Panc1 (cell line): ENCODE measurements around the gene EVC. TPM values are rescaled to one million over a fixed set of nuclear protein-coding genes. Genes with fewer than 3 reads are reported as not detected.

Experiments
- ATAC-seq: fragments of 200-7000 bp; cut with Tn5 transposase; 2 replicates; pipeline ENCODE4 v1.9.1; 2020; ENCODE audit warnings: mild to moderate bottlenecking, moderate library complexity
- BruUV-seq: library from RNA; stranded (reverse); fragments of 400-500 nt; replicated peaks from 2 replicates; lab custom pipeline; 2021; lab: Mats Ljungman, UMichigan
- CTCF ChIA-PET: fragments of 300-600 bp; sonication (Branson Sonifier 250); formaldehyde crosslinking; loops from one replicate; lab custom pipeline; 2022; ENCODE audit warnings: antibody characterized with exemption; lab: Charles Lee
- POLR2A ChIA-PET: fragments of 300-600 bp; sonication (Branson Sonifier 250); formaldehyde crosslinking; loops from one replicate; lab custom pipeline; 2022; ENCODE audit warnings: antibody characterized with exemption; lab: Charles Lee
- DNase-seq: peaks from one replicate; pipeline ENCODE4 v3.0.0-alpha.2; 2010; ENCODE audit warnings: low read depth, low spot score
- H3K27ac ChIP-seq: 2 replicates; pipeline ENCODE4 v1.5.1; 2011; ENCODE audit warnings: mild to moderate bottlenecking, low read length, inconsistent platforms
- H3K27me3 ChIP-seq: fragments of 200-500 bp; sonication (Bioruptor generic); 2 replicates; pipeline ENCODE4 v1.6.0; 2014; ENCODE audit warnings: low read length, inconsistent platforms; ENCODE audit not compliant: control insufficient read depth, insufficient read depth
- H3K36me3 ChIP-seq: fragments of 200-500 bp; sonication (Bioruptor generic); 2 replicates; pipeline ENCODE4 v1.5.1; 2014; ENCODE audit warnings: inconsistent platforms, mild to moderate bottlenecking, low read length, moderate library complexity; ENCODE audit not compliant: control insufficient read depth, insufficient read depth
- H3K4me1 ChIP-seq: 2 replicates; pipeline ENCODE4 v1.5.1; 2011; ENCODE audit warnings: inconsistent platforms, mild to moderate bottlenecking, low read length, moderate library complexity; ENCODE audit not compliant: control insufficient read depth, insufficient read depth
- H3K4me3 ChIP-seq, 2 experiments: 2 replicates each; pipeline ENCODE4 v1.5.1; 2011 to 2012; ENCODE audit warnings: low read depth in 2 of 2, low read length in 2 of 2, mild to moderate bottlenecking in 2 of 2, inconsistent platforms in 1 of 2, moderate library complexity in 1 of 2
- H3K9me3 ChIP-seq: fragments of 200-500 bp; sonication (Bioruptor generic); 2 replicates; pipeline ENCODE4 v1.5.1; 2014; ENCODE audit warnings: low read depth, mild to moderate bottlenecking, inconsistent platforms, low read length, moderate library complexity; ENCODE audit not compliant: control insufficient read depth, insufficient read depth
- POLR2AphosphoS5 ChIP-seq: IDR thresholded peaks from 2 replicates; pipeline ENCODE4 v1.6.1; 2012; ENCODE audit warnings: mild to moderate bottlenecking, low read depth, low read length, moderate library complexity
- SIN3A ChIP-seq: IDR thresholded peaks from 2 replicates; pipeline ENCODE4 v1.6.1; 2012; ENCODE audit warnings: low read depth, mild to moderate bottlenecking, low read length, moderate library complexity, borderline replicate concordance; ENCODE audit not compliant: insufficient read depth
- TCF7L2 ChIP-seq: IDR thresholded peaks from 2 replicates; pipeline ENCODE4 v1.6.1; 2011; ENCODE audit warnings: mild to moderate bottlenecking, low read depth, low read length, inconsistent platforms
- in situ Hi-C: cut with HindIII; loops from 2 replicates; pipeline ENCODE4 v1.10.0; 2016; ENCODE audit warnings: low sequenced_read_pairs, low pct_unique_long_range_greater_than_20kb
- intact Hi-C: fragments of 100-400 bp; cut with micrococcal nuclease; formaldehyde crosslinking; loops from one replicate; pipeline ENCODE4 v1.10.0; 2022; ENCODE audit not compliant: unreplicated experiment
- total RNA-seq: library from RNA; stranded (reverse); gene quantifications from one replicate; pipeline ENCODE4 v1.2.1, GENCODE V29; 2021; ENCODE audit not compliant: unreplicated experiment
- TF ChIP-seq, protein P1 (sequence below), 2 experiments: IDR thresholded peaks; 2 replicates each; pipeline ENCODE4 v1.6.1; 2011 to 2012; ENCODE audit warnings: low read depth in 2 of 2, control low read depth in 1 of 2, low read length in 1 of 2, mild to moderate bottlenecking in 1 of 2, moderate library complexity in 1 of 2; ENCODE audit not compliant: insufficient read depth in 1 of 2
- TF ChIP-seq, protein P2 (sequence below): fragments of 450-650 bp; IDR thresholded peaks from 2 replicates; pipeline ENCODE4 v1.5.1; 2017; ENCODE audit warnings: mild to moderate bottlenecking

EVC gene
- total RNA-seq, 1 experiment from 2014 or later = 12.1 TPM

DNA sequence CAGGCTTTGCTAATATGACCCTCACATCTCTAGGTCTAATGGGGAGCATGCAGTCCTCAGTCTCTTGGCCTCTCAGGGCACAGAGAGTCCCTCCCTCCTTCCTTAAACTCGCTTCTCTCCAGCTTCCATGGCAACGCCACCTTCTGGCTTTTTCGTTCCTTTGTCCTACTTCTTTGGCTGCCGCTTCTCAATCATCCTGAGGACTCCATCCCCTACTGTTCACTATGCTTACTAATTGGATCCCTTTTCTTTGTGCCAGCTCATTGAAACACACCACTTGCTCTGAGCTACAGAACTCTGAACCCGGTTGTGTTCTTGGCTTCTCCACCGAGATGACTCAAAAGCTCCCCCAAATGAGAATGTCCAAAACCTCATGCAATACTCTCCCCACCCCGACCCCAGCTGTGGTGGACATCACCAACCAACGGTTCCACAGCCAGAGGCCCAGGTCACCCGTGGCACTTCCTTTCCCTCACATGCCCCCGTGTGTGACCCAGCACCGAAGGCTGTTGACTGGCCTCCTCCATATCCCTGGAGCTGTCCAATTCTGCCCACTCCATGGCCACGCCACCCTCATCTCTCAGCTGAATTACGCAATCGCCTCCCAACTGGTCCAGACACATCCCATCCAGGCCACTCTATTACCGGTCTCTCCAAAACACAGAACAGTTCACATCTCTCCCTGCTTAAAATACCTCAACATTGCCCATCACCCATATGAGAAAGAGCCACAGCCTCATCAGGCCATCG lies 147.2 kb downstream of the EVC start:
- POLR2A ChIA-PET = no interaction called here
- ATAC-seq = no peak
- BruUV-seq = no TSS peak

DNA sequence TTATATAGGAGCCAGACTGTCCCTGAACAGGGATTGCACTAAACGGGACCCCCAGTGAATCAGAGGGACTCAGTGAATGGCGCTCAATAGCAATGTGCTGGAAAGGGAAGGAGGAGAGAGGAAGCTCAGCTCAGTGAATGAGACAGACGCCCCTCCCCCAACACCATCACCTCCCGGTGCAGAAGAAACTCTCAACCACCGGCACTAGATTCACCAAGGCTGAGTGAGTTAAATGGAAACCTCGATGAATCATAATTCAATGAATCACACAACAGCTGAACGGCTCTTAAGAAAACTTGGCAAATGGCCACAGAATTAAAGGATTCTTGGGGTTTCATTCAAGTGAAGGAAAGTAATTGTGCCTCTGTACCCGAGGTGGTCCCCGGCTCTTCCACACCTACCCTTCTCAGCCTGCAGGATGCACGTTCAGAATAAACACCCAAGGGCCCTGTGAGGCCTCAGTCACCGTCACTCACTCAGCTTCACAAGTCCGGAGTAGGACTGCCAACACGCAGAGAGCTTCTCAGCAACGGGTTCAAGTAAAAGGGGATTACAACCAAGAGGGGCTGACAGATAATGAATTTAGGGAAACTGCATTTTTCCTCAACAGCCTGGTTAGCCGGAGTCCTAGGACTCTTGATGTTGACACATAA lies 152.6 kb downstream of the EVC start:
- H3K36me3 ChIP-seq = no peaks in the 10 kb centered on the region
- BruUV-seq = no TSS peak
- in situ Hi-C loops (no loop called here), intact Hi-C loops (no loop called here)
- H3K27ac ChIP-seq = no peak overlapping the region
- CTCF ChIA-PET = no interaction called here
- POLR2A ChIA-PET = no interaction called here
- peaks cover 3% of the 10 kb centered on the region; the same call in 1 of the 2 replicates for H3K27me3 ChIP-seq
- H3K4me3 ChIP-seq = no peak overlapping the region
- TF ChIP-seq POLR2AphosphoS5 = no peak
- TF ChIP-seq, protein P1, sequence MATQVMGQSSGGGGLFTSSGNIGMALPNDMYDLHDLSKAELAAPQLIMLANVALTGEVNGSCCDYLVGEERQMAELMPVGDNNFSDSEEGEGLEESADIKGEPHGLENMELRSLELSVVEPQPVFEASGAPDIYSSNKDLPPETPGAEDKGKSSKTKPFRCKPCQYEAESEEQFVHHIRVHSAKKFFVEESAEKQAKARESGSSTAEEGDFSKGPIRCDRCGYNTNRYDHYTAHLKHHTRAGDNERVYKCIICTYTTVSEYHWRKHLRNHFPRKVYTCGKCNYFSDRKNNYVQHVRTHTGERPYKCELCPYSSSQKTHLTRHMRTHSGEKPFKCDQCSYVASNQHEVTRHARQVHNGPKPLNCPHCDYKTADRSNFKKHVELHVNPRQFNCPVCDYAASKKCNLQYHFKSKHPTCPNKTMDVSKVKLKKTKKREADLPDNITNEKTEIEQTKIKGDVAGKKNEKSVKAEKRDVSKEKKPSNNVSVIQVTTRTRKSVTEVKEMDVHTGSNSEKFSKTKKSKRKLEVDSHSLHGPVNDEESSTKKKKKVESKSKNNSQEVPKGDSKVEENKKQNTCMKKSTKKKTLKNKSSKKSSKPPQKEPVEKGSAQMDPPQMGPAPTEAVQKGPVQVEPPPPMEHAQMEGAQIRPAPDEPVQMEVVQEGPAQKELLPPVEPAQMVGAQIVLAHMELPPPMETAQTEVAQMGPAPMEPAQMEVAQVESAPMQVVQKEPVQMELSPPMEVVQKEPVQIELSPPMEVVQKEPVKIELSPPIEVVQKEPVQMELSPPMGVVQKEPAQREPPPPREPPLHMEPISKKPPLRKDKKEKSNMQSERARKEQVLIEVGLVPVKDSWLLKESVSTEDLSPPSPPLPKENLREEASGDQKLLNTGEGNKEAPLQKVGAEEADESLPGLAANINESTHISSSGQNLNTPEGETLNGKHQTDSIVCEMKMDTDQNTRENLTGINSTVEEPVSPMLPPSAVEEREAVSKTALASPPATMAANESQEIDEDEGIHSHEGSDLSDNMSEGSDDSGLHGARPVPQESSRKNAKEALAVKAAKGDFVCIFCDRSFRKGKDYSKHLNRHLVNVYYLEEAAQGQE (IDR thresholded peaks at IDR 0.05; ENCODE audit: insufficient read depth in 1 of 2, low read depth in 2 of 2, low read length in 1 of 2) = no peak
- no peak for TF ChIP-seq TCF7L2
- no peak for TF ChIP-seq SIN3A
- TF ChIP-seq, protein P2, sequence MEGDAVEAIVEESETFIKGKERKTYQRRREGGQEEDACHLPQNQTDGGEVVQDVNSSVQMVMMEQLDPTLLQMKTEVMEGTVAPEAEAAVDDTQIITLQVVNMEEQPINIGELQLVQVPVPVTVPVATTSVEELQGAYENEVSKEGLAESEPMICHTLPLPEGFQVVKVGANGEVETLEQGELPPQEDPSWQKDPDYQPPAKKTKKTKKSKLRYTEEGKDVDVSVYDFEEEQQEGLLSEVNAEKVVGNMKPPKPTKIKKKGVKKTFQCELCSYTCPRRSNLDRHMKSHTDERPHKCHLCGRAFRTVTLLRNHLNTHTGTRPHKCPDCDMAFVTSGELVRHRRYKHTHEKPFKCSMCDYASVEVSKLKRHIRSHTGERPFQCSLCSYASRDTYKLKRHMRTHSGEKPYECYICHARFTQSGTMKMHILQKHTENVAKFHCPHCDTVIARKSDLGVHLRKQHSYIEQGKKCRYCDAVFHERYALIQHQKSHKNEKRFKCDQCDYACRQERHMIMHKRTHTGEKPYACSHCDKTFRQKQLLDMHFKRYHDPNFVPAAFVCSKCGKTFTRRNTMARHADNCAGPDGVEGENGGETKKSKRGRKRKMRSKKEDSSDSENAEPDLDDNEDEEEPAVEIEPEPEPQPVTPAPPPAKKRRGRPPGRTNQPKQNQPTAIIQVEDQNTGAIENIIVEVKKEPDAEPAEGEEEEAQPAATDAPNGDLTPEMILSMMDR = no peak
- H3K9me3 ChIP-seq = no peaks in the 10 kb centered on the region
- ATAC-seq (peak; percentile 79), DNase-seq (peak; percentile 68)
- no peaks in the 10 kb centered on the region for H3K4me1 ChIP-seq

More for the DNA sequence above, 147.2 kb downstream of the EVC start:
- Histone ChIP-seq H3K36me3 (no peaks in the 10 kb centered on the region), H3K27ac (no peak overlapping the region), H3K27me3 (no peaks in the 10 kb centered on the region; the same call in 1 of the 2 replicates), H3K9me3 (no peaks in the 10 kb centered on the region), H3K4me3 (no peak overlapping the region), H3K4me1 (no peaks in the 10 kb centered on the region)
- intact Hi-C loops (no loop called here), in situ Hi-C loops (no loop called here)
- DNase-seq = no peak
- CTCF ChIA-PET = no interaction called here
- TF ChIP-seq SIN3A (no peak), TCF7L2 (no peak), POLR2AphosphoS5 (no peak)
- TF ChIP-seq, protein P1 (IDR thresholded peaks at IDR 0.05; ENCODE audit: insufficient read depth in 1 of 2, low read depth in 2 of 2, low read length in 1 of 2) = no peak
- TF ChIP-seq, protein P2 = no peak
